K562 (cell line): ENCODE data around the gene ZNF146. TPM values are rescaled to one million over a fixed set of nuclear protein-coding genes. Genes with fewer than 3 reads are reported as not detected.

Experiments used
- HNRNPL ChIP-seq: fragments of 200-400 bp; formaldehyde crosslinking; IDR thresholded peaks from 2 replicates; pipeline ENCODE4 v1.6.1; 2017; ENCODE audit warnings: low read depth, mild to moderate bottlenecking, low read length
- MEF2D ChIP-seq: conservative IDR thresholded peaks from 2 replicates; pipeline ENCODE4 v1.6.1; 2016; ENCODE audit warnings: low read depth, missing genetic modification characterization, missing compliant biosample characterization
- MYC ChIP-seq, 2 experiments: fragments of 250-450 bp in 1 of 2; sonication (Bioruptor Pico) in 1 of 2; IDR thresholded peaks; 2 replicates each; pipeline versions ENCODE4 v1.5.1 to v1.6.1; 2012 to 2021; ENCODE audit warnings: low read depth in 2 of 2, borderline replicate concordance in 1 of 2, improper control_type of control experiment in 1 of 2, low read length in 1 of 2, mild to moderate bottlenecking in 1 of 2, moderate library complexity in 1 of 2
- NBN ChIP-seq: fragments of 450-650 bp; IDR thresholded peaks from 2 replicates; pipeline ENCODE4 v1.6.1; 2016; ENCODE audit warnings: low read depth, mild to moderate bottlenecking
- NCOA6 ChIP-seq: fragments of 450-650 bp; IDR thresholded peaks from 2 replicates; pipeline ENCODE4 v1.6.1; 2017; ENCODE audit warnings: mild to moderate bottlenecking
- NR2C2 ChIP-seq, 2 experiments: fragments of 200-800 bp in 1 of 2; sonication (Bioruptor generic) in 1 of 2; sonication (generic) in 1 of 2; formaldehyde crosslinking in 1 of 2; IDR thresholded peaks; 2 replicates each; pipeline versions ENCODE4 v1.6.1 to v1.8.0; 2016 to 2022; ENCODE audit warnings: mild to moderate bottlenecking in 1 of 2, missing compliant biosample characterization in 1 of 2, missing genetic modification characterization in 1 of 2, missing genetic modification reagents in 1 of 2
- POLR3G ChIP-seq: IDR thresholded peaks from 2 replicates; pipeline ENCODE4 v1.6.1; 2011; ENCODE audit not compliant: insufficient read length, insufficient replicate concordance; ENCODE audit errors: extremely low read depth
- SIN3A ChIP-seq, 2 experiments: fragments of 150-350 bp in 1 of 2; IDR thresholded peaks; 2 replicates each; pipeline ENCODE4 v1.6.1; 2011 to 2016; ENCODE audit warnings: borderline replicate concordance in 2 of 2, low read depth in 2 of 2, low read length in 2 of 2, mild to moderate bottlenecking in 2 of 2, moderate library complexity in 2 of 2; ENCODE audit not compliant: control insufficient read depth in 1 of 2
- SIN3B ChIP-seq: fragments of 450-650 bp; IDR thresholded peaks from 2 replicates; pipeline ENCODE4 v1.6.1; 2017; ENCODE audit warnings: low read depth, mild to moderate bottlenecking, moderate library complexity
- TAF7 ChIP-seq: fragments of 450-650 bp; IDR thresholded peaks from 2 replicates; pipeline ENCODE4 v1.6.1; 2016; ENCODE audit warnings: missing genetic modification characterization, missing compliant biosample characterization
- TEAD4 ChIP-seq, 2 experiments: sonication (generic) in 1 of 2; formaldehyde crosslinking in 1 of 2; IDR thresholded peaks; 2 replicates each; pipeline versions ENCODE4 v1.6.1 to v1.8.0; 2012 to 2022; ENCODE audit warnings: borderline replicate concordance in 1 of 2, inconsistent platforms in 1 of 2, low read length in 1 of 2, mild to moderate bottlenecking in 1 of 2, missing genetic modification reagents in 1 of 2
- ZKSCAN1 ChIP-seq: fragments of 150-350 bp; IDR thresholded peaks from 2 replicates; pipeline ENCODE4 v1.6.1; 2016; ENCODE audit warnings: low read depth, low read length
- ZNF23 ChIP-seq: fragments of 250-450 bp; sonication (Bioruptor Pico); IDR thresholded peaks from 2 replicates; pipeline ENCODE4 v1.4.0; 2020; ENCODE audit warnings: mild to moderate bottlenecking
- ZNF274 ChIP-seq: IDR thresholded peaks from 2 replicates; pipeline ENCODE4 v1.6.1; 2011; ENCODE audit warnings: low read depth, mild to moderate bottlenecking, low read length, moderate library complexity, borderline replicate concordance
- ZNF830 ChIP-seq: fragments of 250-450 bp; sonication (Bioruptor Pico); IDR thresholded peaks from 2 replicates; pipeline ENCODE4 v1.5.0; 2021; ENCODE audit warnings: mild to moderate bottlenecking
- ZSCAN29 ChIP-seq: fragments of 450-650 bp; IDR thresholded peaks from 2 replicates; pipeline ENCODE4 v1.6.1; 2017
- polyA plus RNA-seq, 8 experiments: library from polyadenylated mRNA; depleted of rRNA in 4 of 8; stranded (reverse) in 5 of 8; unstranded in 3 of 8; fragments of >200 nt; fragmentation: Nextera tagmentation in 2 of 8; fragmentation: Illumina TruSeq in 1 of 8; extraction: Ambion mirVana in 2 of 8; extraction: Trizol in 1 of 8; gene quantifications; 2 replicates each; pipeline versions ENCODE4 v1.2.1 to v1.2.3, GENCODE V29; 2011 to 2014; ENCODE audit warnings: inconsistent platforms in 1 of 8, missing spikeins in 1 of 8
- total RNA-seq, 7 experiments: library from RNA; depleted of rRNA in 6 of 7; stranded (reverse); fragments of >200 nt in 6 of 7; fragmentation: Illumina TruSeq in 2 of 7; extraction: Trizol in 2 of 7; gene quantifications; 2 replicates each; pipeline versions ENCODE4 v1.2.1 to v1.2.3, GENCODE V29; 2011 to 2021; ENCODE audit warnings: low replicate concordance in 1 of 7
- TF ChIP-seq, protein P1 (sequence below): fragments of 250-450 bp; sonication (Bioruptor Pico); IDR thresholded peaks from 2 replicates; pipeline ENCODE4 v1.9.0; 2021; ENCODE audit warnings: mild to moderate bottlenecking, inconsistent platforms
- TF ChIP-seq, protein P2 (sequence below): sonication (generic); formaldehyde crosslinking; IDR thresholded peaks from 2 replicates; pipeline ENCODE4 v1.8.1; 2023; ENCODE audit warnings: mild to moderate bottlenecking, missing genetic modification reagents
- TF ChIP-seq, protein P3 (sequence below): fragments of 450-650 bp; IDR thresholded peaks from 2 replicates; pipeline ENCODE4 v1.7.1; 2018; ENCODE audit warnings: mild to moderate bottlenecking, low read depth; ENCODE audit not compliant: partially characterized antibody

Gene ZNF146
- total and polyA plus RNA-seq, 9 of the 15 experiments (the other 6 are each of a cell fraction or from before 2014, with no cell fraction given) = 36.2 to 195 (median 116) TPM

DNA sequence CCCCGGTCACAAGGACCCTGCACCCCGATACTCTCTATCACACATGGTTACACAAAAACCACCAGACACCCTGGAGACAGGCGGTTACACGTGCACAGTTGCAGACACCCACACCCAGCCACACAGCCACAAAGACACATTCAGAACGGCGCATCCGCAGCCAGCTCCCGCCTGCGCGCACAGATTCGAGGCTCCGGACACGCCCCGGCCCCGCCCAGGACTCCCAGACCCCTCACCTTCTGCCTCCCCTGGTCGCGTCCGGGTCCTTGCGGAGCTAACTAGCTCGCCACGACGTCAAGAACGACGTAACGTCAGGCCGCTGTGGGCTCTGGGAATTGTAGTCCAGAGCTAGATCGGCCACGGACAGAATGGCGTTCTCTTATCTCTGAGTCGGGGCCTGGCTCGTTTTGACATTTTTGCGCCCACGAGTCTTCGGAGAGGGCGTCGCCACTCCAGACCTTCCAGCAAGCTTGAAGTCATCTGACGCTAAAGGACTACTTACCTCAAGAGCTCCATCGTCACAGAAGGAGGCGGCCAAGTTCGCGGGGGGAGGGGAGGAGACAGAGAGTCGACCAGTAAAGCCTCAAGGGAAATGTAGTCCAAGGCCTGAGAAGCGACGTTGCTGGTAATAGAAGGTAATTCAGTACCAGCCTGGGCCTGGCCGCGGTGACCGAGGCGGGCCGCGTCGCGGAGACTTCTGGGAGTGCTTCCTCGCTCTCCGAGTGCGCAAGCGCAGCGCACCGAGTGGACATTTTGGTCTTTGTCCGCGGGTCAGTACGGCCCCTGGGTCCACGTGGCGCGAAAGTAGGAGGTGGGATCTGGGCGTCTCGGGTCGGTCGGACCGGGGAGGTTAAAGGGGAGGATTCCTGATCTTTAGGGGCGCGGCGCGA, at the start of gene ZNF146, which contains the start of gene ZNF565 (continued):
- TF ChIP-seq NR2C2 (CRISPR knock-in tag; IDR thresholded peaks at IDR 0.05) (peak; percentile 89), NR2C2 (tag; IDR thresholded peaks at IDR 0.05) (peak; percentile 96), SIN3A (IDR thresholded peaks at IDR 0.05; ENCODE audit: borderline replicate concordance in 2 of 2, control insufficient read depth in 1 of 2, low read depth in 2 of 2, low read length in 2 of 2) (peak; percentile 70 to 80; a peak in 3 of 4 replicates), NBN (no peak), MYC (IDR thresholded peaks at IDR 0.05; ENCODE audit: low read depth, low read length) (peak; percentile 99), MYC (CRISPR knock-in tag; IDR thresholded peaks at IDR 0.05; ENCODE audit: borderline replicate concordance, low read depth) (peak; percentile 95; the same call in 1 of the 2 replicates), TEAD4 (IDR thresholded peaks at IDR 0.05; ENCODE audit: low read length) (no peak), TEAD4 (CRISPR knock-in tag; IDR thresholded peaks at IDR 0.05; ENCODE audit: borderline replicate concordance) (no peak), ZNF274 (no peak), ZNF830 (CRISPR knock-in tag) (no peak), NCOA6 (peak; percentile 95), ZSCAN29 (no peak), POLR3G (no peak), ZKSCAN1 (no peak), TAF7 (tag) (peak; percentile 90; the same call in 1 of the 2 replicates), HNRNPL (no peak), MEF2D (tag) (0 out of 2 replicates have a peak, but pooled peaks have one; percentile 39), ZNF23 (CRISPR knock-in tag) (no peak), SIN3B (0 out of 2 replicates have a peak, but pooled peaks have one; percentile 15)
- TF ChIP-seq, protein P1, sequence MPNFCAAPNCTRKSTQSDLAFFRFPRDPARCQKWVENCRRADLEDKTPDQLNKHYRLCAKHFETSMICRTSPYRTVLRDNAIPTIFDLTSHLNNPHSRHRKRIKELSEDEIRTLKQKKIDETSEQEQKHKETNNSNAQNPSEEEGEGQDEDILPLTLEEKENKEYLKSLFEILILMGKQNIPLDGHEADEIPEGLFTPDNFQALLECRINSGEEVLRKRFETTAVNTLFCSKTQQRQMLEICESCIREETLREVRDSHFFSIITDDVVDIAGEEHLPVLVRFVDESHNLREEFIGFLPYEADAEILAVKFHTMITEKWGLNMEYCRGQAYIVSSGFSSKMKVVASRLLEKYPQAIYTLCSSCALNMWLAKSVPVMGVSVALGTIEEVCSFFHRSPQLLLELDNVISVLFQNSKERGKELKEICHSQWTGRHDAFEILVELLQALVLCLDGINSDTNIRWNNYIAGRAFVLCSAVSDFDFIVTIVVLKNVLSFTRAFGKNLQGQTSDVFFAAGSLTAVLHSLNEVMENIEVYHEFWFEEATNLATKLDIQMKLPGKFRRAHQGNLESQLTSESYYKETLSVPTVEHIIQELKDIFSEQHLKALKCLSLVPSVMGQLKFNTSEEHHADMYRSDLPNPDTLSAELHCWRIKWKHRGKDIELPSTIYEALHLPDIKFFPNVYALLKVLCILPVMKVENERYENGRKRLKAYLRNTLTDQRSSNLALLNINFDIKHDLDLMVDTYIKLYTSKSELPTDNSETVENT (CRISPR knock-in tag) = peak; percentile 50; the same call in 1 of the 2 replicates
- TF ChIP-seq, protein P2, sequence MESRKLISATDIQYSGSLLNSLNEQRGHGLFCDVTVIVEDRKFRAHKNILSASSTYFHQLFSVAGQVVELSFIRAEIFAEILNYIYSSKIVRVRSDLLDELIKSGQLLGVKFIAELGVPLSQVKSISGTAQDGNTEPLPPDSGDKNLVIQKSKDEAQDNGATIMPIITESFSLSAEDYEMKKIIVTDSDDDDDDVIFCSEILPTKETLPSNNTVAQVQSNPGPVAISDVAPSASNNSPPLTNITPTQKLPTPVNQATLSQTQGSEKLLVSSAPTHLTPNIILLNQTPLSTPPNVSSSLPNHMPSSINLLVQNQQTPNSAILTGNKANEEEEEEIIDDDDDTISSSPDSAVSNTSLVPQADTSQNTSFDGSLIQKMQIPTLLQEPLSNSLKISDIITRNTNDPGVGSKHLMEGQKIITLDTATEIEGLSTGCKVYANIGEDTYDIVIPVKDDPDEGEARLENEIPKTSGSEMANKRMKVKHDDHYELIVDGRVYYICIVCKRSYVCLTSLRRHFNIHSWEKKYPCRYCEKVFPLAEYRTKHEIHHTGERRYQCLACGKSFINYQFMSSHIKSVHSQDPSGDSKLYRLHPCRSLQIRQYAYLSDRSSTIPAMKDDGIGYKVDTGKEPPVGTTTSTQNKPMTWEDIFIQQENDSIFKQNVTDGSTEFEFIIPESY (CRISPR knock-in tag) = peak; percentile 52; the same call in 1 of the 2 replicates
- TF ChIP-seq, protein P3, sequence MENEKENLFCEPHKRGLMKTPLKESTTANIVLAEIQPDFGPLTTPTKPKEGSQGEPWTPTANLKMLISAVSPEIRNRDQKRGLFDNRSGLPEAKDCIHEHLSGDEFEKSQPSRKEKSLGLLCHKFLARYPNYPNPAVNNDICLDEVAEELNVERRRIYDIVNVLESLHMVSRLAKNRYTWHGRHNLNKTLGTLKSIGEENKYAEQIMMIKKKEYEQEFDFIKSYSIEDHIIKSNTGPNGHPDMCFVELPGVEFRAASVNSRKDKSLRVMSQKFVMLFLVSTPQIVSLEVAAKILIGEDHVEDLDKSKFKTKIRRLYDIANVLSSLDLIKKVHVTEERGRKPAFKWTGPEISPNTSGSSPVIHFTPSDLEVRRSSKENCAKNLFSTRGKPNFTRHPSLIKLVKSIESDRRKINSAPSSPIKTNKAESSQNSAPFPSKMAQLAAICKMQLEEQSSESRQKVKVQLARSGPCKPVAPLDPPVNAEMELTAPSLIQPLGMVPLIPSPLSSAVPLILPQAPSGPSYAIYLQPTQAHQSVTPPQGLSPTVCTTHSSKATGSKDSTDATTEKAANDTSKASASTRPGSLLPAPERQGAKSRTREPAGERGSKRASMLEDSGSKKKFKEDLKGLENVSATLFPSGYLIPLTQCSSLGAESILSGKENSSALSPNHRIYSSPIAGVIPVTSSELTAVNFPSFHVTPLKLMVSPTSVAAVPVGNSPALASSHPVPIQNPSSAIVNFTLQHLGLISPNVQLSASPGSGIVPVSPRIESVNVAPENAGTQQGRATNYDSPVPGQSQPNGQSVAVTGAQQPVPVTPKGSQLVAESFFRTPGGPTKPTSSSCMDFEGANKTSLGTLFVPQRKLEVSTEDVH = no peak
